GM13977 (cell line): ENCODE results near the gene STYX.

Source experiments
- DNase-seq: peaks from one replicate; pipeline ENCODE4 v3.0.0; 2012; ENCODE audit warnings: low spot score
- in situ Hi-C: fragments of 300-500 bp; cut with MboI; formaldehyde crosslinking; loops from one replicate; pipeline ENCODE4 v1.12.0; 2022; ENCODE audit warnings: low sequenced_read_pairs, low pct_unique_long_range_greater_than_20kb, mixed read lengths, inconsistent platforms; ENCODE audit not compliant: unreplicated experiment
- TF ChIP-seq, protein P1 (sequence below): IDR thresholded peaks from 2 replicates; pipeline ENCODE4 v1.5.1; 2012; ENCODE audit warnings: mild to moderate bottlenecking, control low read depth; ENCODE audit not compliant: insufficient read depth; ENCODE audit errors: extremely low read depth, missing control alignments

The STYX gene, protein sequence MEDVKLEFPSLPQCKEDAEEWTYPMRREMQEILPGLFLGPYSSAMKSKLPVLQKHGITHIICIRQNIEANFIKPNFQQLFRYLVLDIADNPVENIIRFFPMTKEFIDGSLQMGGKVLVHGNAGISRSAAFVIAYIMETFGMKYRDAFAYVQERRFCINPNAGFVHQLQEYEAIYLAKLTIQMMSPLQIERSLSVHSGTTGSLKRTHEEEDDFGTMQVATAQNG

DNA sequence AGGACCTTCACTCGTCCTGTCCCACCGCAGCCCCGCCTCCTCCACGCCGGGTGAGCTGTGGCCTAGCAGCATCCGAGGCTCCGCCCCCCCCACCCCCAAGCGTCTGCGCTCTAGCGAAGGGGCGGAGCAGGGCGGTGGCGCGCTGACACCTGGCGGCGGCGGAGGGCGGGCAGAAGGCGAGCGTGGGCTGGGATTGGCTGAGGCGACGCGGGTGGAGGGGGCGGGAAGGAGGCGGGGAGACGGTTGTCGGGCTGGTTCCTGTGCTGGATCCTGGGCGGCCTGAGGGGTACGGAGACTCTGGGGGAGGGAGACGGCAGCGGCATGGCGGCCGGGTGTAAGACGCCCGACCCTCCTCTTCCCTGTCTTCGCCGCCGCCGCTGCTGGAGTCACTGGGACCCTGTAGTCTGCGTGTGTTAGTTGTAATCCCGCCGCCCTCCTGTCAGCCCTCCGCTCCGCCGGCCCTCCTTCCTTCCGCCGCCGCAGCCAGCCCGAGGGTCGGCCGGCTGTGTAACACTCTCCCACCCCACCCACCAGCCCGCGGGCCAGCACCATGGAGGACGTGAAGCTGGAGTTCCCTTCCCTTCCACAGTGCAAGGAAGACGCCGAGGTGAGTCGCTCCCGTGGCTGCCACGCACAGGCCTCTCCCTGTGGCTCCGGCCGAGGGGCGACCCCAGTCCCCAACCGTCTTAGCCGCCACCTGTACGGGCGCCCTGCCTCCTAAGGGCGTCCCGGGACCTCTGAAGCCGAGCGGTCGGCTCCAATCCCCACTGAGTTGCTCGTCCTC lies at the start of gene STYX:
STYX (plus strand) TSS at position 242 of the 784 bp plus-strand sequence; CDS start at position 551, 309 bp downstream.
- TF ChIP-seq, protein P1, sequence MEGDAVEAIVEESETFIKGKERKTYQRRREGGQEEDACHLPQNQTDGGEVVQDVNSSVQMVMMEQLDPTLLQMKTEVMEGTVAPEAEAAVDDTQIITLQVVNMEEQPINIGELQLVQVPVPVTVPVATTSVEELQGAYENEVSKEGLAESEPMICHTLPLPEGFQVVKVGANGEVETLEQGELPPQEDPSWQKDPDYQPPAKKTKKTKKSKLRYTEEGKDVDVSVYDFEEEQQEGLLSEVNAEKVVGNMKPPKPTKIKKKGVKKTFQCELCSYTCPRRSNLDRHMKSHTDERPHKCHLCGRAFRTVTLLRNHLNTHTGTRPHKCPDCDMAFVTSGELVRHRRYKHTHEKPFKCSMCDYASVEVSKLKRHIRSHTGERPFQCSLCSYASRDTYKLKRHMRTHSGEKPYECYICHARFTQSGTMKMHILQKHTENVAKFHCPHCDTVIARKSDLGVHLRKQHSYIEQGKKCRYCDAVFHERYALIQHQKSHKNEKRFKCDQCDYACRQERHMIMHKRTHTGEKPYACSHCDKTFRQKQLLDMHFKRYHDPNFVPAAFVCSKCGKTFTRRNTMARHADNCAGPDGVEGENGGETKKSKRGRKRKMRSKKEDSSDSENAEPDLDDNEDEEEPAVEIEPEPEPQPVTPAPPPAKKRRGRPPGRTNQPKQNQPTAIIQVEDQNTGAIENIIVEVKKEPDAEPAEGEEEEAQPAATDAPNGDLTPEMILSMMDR = no peak
- in situ Hi-C loops = no loop called here
- DNase-seq = peak; percentile 92

DNA sequence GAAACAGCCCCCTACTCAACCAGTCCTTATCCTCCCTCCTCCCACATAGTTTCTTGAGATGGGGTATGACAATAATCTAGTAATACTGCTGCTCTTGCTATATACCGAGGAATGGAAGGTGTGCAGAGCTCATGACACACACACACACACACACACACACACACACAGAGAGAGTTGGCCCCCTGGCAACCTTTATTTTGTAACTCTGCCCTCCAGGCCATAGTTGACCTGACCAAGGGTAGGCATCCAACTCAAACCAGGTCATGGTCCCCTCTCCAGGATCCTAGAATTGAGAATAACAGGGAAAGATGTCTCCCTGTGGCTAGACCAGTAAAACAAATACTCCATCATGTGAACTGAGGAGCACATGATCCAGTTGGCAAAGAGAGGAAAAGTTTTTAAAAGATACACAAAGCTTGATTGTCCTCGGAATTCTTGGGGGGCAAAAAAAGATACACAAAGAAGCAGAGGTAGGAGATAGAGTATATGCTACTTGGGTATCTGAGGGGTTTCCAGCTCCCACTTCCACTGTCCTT lies 45.9 kb upstream of the STYX start:
- TF ChIP-seq, protein P1 = no peak
- DNase-seq = no peak
- in situ Hi-C loops = no loop called here

DNA sequence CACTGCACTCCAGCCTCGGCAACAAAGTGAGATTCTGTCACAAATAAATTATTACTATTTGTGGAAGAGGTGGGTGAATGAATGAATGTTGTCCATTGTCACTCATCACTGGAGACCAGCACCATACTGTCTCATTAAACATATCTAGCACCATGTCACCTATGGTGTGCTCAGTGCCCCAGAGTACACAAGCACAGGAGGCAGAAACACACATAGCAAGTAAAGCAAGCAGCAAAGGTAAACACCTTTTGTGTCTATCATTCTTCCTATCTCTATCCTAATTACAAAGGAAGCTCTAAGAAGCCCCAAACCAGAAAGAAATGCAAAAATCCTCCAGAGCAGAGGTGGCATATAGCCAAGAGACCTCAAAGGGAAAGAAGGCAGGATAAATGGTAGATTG lies 43.8 kb upstream of the STYX start:
- in situ Hi-C loops = no loop called here
- no peak for DNase-seq
- TF ChIP-seq, protein P1 = no peak

DNA sequence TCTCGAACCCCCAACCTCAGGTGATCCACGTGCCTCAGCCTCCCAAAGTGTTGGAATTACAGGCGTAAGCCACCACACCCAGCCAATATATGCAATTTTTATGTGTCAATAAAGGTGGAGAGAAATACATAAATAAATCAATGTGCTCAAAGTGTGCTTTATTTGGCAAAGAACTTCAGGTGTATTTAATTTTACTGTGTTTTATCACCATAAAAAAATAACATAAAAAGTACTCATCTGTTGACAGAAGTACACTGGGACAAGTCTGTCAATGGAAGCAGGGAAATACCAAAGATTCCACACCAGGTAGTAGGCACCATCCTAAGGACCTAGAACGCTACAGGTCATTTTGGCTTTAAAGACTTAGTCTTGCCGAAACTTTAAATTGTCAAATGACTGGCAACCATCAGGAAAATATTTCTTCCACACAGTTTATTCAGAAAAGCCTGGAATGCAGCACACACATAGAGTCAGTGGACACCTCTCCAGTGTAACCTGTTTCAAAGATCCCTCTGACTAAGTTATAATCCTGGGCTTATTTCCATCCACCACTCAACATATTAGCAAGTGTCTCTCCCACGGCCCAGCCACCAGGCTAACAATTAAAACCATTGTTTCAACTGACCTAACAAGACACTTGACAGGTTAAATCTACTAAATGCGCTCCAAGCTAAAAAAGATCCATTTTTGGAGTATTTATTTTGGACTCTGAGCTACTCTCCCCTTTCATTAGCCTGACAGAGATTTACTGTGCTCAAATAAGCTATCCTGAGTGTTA lies 38.8 kb upstream of the STYX start:
- no peak for DNase-seq
- TF ChIP-seq, protein P1 = no peak
- in situ Hi-C loops = no loop called here

DNA sequence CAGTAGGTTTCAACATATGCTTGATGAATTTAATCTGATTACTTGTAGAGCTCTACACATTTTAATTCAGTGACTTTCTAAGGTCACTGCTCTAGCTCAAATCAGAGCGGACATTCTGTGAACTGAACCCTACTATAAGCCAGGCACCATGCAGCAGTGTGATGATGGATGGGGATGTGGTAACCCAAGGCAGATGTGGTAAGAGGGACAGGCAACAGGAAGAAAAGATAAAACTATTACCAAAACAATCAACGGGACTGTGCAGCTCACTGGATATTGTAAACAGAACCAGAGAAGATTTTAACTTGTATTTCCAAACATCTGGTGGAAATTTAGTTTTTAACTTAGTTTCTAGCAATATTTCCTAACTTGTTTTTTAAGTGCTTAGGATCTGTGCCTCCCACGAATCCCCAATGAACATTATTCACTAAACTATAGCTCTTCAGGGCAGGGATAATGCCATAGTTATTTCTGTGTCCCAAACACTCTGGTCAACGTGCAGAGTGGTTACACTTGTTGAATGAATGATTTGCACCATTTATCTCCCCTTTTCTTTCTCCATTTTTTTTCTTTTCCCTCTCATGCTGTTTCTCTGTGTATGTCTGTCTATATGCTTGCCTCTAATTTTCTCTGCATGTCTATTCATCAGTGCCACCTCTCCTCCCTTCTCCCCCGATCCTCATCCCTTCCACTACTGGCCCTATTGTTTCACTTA lies 37.6 kb upstream of the STYX start:
- in situ Hi-C loops = no loop called here
- TF ChIP-seq, protein P1 = no peak
- no peak for DNase-seq

DNA sequence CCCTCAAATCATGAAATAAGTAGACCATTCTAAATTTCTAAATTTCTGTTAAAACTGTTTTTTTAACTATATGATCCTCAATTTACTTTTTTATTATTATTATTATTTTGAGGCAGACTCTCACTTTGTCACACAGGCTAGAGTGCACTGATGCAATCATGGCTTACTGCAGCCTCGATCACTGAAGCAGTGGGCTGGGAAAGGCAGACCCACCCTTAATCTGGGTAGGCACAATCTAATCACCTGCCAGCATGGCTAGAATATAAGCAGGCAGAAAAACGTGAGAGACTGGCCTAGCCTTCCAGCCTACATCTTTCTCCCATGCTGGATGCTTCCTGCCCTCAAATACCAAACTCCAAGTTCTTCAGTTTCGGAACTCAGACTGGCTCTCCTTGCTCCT lies 36.9 kb upstream of the STYX start:
- TF ChIP-seq, protein P1 = no peak
- in situ Hi-C loops = no loop called here
- DNase-seq = no peak
